HG02870 (cell line): Measurements from ENCODE around the gene DPYSL5.

Source experiments
- ATAC-seq: cut with Tn5 transposase; IDR thresholded peaks from one replicate; pipeline ENCODE4 v1.9.1; 2021; ENCODE audit warnings: mild to moderate bottlenecking, moderate library complexity; ENCODE audit not compliant: unreplicated experiment

Gene DPYSL5

GRCh38 chr2:26845021-26845420 lies 2.9 kb upstream of the DPYSL5 start:
- ATAC-seq, result no peak

- ATAC-seq, result no peak
Measured at GRCh38 chr2:26846334-26847306, 1.3 kb upstream of the DPYSL5 start.

GRCh38 chr2:26847307-26847654 lies 651 bp upstream of the DPYSL5 start:
- ATAC-seq, result no peak

- ATAC-seq, result no peak
Measured at GRCh38 chr2:26848336-26849055, 564 bp downstream of the DPYSL5 start.

GRCh38 chr2:26849056-26849999 lies 1.4 kb downstream of the DPYSL5 start:
- ATAC-seq, result no peak

- ATAC-seq, result no peak
Measured at GRCh38 chr2:26850000-26850431, 2.1 kb downstream of the DPYSL5 start.

GRCh38 chr2:26850505-26850904 lies 2.6 kb downstream of the DPYSL5 start:
- no peak for ATAC-seq

- no peak for ATAC-seq
Measured at GRCh38 chr2:26852405-26853306, 4.7 kb downstream of the DPYSL5 start.

- no peak for ATAC-seq
Measured at GRCh38 chr2:26853751-26854150, 5.8 kb downstream of the DPYSL5 start.

GRCh38 chr2:26854283-26854827 lies 6.4 kb downstream of the DPYSL5 start:
- no peak for ATAC-seq

GRCh38 chr2:26855466-26855865 lies 7.5 kb downstream of the DPYSL5 start:
- ATAC-seq, result no peak

- no peak for ATAC-seq
Measured at GRCh38 chr2:26859622-26860021, 11.7 kb downstream of the DPYSL5 start.

GRCh38 chr2:26860211-26860850 lies 12.4 kb downstream of the DPYSL5 start:
- ATAC-seq, result no peak

- no peak for ATAC-seq
Measured at GRCh38 chr2:26861610-26862224, 13.8 kb downstream of the DPYSL5 start.

- ATAC-seq, result no peak
Measured at GRCh38 chr2:26864226-26864625, 16.3 kb downstream of the DPYSL5 start.

- ATAC-seq, result no peak
Measured at GRCh38 chr2:26864646-26865045, 16.7 kb downstream of the DPYSL5 start.

- ATAC-seq, result no peak
Measured at GRCh38 chr2:26870585-26871095, 22.7 kb downstream of the DPYSL5 start.

GRCh38 chr2:26873286-26873983 lies 25.5 kb downstream of the DPYSL5 start:
- no peak for ATAC-seq
